Esophagus squamous epithelium (tissue), 4 donors: ENCODE measurements around the gene MNS1.

Experiments
- CTCF ChIP-seq, 6 experiments: fragments of 450-650 bp in 4 of 6; fragments of 200-600 bp in 2 of 6; sonication (generic) in 2 of 6; IDR thresholded peaks; one replicate each; pipeline ENCODE4 v1.5.1; 2016 to 2019; ENCODE audit warnings: antibody characterized with exemption in 6 of 6, mild to moderate bottlenecking in 4 of 6, moderate library complexity in 4 of 6
- POLR2A ChIP-seq, 4 donors: fragments of 450-650 bp; IDR thresholded peaks; one replicate each; pipeline ENCODE4 v1.6.1; 2017; ENCODE audit warnings: antibody characterized with exemption in 4 of 4, mild to moderate bottlenecking in 4 of 4, moderate library complexity in 3 of 4

- no peak for TF ChIP-seq CTCF (IDR thresholded peaks at IDR 0.05)
- no peak for TF ChIP-seq POLR2A (IDR thresholded peaks at IDR 0.05)
These were observed 19.4 kb upstream of the MNS1 start for GRCh38 chr15:56484287-56484686.
